NCI-H345 treated with DMSO at 0.1 percent for 48 hours (cell line): ENCODE data around the gene SSH2.

Experiments used
- DNase-seq: peaks from one replicate; lab custom pipeline; 2025; ENCODE audit not compliant: unreplicated experiment; lab: John Stamatoyannopoulos, UW

SSH2 gene

DNA sequence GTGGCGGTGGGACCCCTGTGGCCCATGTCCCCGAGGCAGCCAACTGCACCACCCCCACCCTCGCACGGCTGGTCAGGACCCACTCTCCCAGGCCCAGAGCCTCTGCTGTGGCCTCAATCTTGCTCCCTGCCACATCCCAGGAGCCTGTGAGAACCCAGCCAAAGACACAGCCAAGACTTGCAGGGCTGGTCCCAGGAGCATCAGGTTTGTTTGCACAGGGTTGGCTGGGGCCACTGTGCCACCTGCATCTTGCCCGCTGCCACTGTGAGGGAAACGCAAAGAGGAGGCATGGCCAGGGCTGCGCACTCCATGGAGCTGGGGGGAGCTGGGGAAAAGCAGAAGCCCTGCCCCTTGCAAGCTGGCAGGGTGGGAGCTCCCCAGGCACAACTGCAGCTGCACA lies 92.5 kb downstream of the SSH2 start:
- no peak for DNase-seq

DNA sequence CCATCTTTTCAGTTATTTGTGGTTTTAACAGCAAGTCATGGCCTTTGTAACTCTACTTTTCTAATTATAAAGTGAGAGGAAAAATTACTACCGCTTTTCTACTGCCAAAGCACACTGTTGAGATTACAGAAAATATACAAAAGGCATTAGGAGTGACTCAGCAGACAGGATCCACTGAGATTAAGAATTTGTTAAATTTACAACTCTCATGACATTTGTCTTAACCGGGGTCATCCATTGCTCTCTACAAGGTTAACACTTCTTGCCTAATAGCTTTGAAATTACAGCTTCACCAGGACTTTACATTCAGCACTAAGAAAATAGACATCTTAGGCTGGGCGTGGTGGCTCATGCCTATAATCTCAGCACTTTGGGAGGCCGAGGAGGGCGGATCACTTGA lies 93.4 kb downstream of the SSH2 start:
- DNase-seq = no peak

- DNase-seq = no peak
Measured at GRCh38 chr17:29835435-29836351, 94.3 kb downstream of the SSH2 start.

- DNase-seq = no peak
Measured at GRCh38 chr17:29833801-29834200, 96.2 kb downstream of the SSH2 start.

DNA sequence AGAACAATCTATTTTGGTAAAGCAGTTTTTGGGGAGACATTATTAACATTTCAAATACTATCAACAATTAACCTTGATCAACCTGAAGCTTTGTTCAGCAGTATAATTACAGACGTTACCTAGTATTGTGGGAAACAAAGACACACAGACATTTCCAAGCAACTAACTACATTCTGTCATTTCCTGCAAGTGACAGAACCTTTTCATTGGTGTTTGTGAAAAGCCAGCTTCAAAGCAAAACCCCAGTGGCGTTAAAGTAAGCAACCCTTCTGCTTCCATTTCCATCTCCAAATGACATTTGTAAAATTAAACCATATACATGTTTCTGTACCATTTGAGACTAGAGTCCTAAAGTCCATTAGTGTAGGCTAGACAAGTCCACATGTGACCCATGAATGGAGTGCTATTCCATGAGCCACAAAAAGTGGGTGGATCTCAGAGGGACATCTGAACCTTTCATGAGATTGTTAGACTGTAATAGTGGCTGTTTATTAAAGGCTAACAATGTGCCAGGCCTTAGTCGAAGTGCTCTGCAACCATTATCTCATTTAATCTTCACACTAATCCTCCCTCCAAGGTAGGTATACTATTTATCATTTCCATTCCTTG lies 101.2 kb downstream of the SSH2 start:
- DNase-seq = no peak

GRCh38 chr17:29827179-29827578 lies 102.8 kb downstream of the SSH2 start:
- DNase-seq = no peak

DNA sequence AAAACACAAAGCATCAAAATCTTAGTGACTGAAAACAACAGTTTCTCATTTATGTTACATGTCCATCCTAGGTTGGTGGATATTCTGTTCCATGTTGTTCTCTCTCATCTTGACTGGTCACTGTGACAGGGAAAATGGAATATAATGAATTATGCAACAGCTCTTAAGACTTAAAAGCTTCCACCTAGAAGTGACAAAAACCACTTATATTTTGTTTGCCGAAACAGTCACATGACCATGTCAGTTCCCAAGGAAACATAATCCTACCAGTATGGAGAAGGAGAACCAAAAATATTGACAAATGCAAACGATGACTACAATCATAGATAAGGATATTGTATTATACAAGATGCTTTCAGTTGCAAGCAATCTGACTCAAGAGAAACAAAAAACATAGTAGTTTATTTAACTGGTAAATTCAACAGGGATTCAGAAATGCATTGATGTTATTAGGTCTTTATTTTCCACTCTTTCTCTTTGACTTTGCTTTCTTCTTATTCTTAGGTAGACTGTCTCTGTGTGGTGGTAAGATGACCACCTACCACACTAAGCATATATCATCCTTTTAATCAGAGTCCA lies 103.8 kb downstream of the SSH2 start:
- no peak for DNase-seq

GRCh38 chr17:29825604-29826003 lies 104.4 kb downstream of the SSH2 start:
- DNase-seq = no peak

DNA sequence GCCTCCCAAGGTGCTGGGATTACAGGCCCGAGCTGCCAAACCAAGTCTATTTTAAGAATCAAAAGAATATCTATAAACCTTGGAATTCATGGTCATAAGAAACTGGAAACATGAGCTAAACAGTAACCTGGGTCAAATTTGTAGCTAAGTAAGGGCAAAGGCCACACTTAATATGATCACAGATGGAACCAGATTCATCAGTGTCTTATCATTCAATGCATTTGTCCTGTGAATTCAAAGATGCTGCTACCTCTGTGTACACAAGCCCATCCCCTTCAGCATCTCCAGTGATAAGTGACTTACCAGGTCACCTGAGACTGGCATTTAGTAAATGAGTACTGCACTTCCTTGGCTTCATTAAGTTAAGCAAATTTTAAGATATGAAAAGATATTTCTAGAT lies 108.1 kb downstream of the SSH2 start:
- DNase-seq = no peak

DNA sequence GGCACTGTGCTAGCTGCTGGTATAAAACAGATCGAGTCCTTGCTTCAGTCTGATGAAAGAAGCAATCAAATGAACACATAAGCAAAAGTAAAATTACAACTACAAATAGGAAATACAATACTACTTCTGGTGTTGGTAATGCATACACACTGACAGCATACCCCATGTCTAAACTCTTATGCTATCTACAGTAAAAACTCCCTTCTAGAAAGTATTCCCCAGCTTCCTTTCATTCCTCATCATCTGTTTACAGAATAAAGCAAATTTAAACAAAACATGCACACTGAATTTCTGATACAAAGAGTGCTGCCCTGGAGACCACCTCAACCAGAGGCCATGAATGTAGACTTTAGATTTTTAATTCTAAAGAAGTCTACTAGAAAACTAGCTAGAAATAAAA lies 109.6 kb downstream of the SSH2 start:
- no peak for DNase-seq

GRCh38 chr17:29807520-29808361 lies 122.3 kb downstream of the SSH2 start:
- DNase-seq = peak; percentile 28

- DNase-seq = no peak
Measured at GRCh38 chr17:29802246-29802645, 127.8 kb downstream of the SSH2 start.

- DNase-seq = no peak
Measured at GRCh38 chr17:29800457-29800856, 129.6 kb downstream of the SSH2 start.

- no peak for DNase-seq
Measured at GRCh38 chr17:29796652-29797051, 133.4 kb downstream of the SSH2 start.

DNA sequence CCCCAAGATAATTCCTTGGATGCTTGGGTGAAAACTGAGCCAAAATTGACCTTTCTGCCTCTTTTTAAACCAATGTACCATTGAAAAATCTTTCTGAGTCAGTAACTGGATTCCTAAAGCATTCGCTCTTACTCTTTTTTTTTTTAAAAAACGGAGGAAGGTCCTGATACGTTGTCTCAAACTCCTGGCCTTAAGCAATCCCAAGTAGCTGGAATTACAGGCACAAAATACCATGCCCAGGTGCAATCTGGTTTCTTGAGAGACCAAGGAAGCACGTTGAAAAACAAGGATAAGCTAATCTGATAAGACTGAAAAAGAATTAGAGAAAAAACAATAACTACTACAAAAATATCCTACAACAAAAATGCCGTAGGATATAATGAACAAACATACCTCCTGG lies 136.5 kb downstream of the SSH2 start:
- DNase-seq = no peak

- no peak for DNase-seq
Measured at GRCh38 chr17:29791336-29792080, 138.5 kb downstream of the SSH2 start.

DNA sequence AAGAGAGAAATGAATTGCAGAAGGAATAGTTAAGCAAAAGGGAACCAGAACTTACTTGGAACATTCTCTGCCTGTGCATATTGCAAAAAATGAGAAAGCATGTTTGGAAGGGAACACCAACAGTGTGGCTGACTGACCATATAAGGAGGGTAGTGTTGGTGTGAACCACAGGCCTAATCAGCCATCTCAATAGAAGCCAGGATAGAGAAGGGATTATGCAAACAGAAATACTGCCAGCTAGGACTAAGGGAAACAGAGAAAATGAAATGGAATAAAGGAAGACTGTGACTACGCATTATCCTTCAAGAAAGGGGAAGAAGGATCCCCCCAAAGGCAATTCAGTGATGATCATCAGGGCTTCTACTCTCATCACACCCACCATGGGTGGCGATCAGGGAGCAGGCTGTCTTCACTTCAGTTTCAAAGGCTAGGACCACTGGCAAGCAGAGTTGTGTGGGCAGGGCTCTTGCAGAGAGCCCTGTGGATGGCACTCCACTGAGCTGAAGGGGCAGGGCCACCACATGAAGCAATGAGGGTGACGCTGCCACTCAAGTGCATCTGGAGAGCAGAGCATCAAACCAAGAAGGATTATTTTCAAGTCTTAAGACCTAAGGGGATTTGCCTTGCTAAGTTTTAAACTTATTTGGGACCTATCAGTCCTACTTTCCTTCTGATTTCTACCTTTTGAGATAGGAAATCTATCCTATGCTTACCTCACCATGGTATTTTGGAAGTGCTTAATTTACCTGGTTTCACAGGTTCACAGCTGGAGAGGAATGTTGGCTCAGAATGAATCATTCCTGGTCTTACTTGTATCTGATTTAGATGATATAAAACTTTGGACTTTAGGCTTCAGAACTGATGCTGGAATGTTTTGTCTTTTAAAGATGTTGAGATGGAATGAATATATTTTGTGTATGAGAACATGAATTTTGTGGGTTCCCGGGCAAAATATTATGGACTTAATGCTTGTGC lies 140.5 kb downstream of the SSH2 start:
- DNase-seq = no peak

DNA sequence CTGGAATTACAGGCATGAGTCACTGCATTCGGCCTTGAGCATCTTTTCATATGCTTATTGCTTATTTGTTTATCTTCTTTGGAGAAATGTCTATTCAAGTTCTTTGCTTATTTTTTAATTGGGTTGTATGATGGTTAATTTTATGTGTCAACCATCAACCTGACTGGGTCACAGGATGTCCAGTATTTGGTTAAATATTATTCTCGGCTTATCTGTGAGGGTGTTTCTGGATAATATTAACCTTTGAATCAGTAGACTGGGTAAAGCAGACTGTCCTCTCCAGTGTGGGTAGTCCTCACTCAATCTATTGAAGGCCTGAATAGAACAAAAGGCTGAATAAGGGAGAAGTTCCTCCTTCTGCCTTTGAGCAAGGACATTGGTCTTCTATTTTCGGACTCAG lies 142.0 kb downstream of the SSH2 start:
- no peak for DNase-seq

- no peak for DNase-seq
Measured at GRCh38 chr17:29782917-29783316, 147.1 kb downstream of the SSH2 start.
